ENCODE results near the gene LGALS1. TPM values are rescaled to one million over a fixed set of nuclear protein-coding genes. Genes with fewer than 3 reads are reported as not detected.

Gene LGALS1
- total and polyA plus RNA-seq, 4 donors: 347 to 1,622 (median 947) TPM

GRCh38 chr22:37679670-37680069, 4.2 kb downstream of the LGALS1 start:
- Histone ChIP-seq H3K4me3 (no peak overlapping the region), H3K9ac (ENCODE audit: insufficient read depth in 1 of 2, low read length in 2 of 2) (no peak overlapping the region), H3K27me3 (ENCODE audit: control insufficient read depth in 3 of 3, insufficient read depth in 3 of 3, low read length in 2 of 3) (no peaks in the 10 kb centered on the region), H3K27ac (ENCODE audit: low read depth in 1 of 2, low read length in 1 of 2) (peak overlapping the region in 1 of 2 donors; percentile 32), H3K4me1 (ENCODE audit: control insufficient read depth in 5 of 5, insufficient read depth in 5 of 5, low read length in 5 of 5) (peaks cover 0 to 9% (median 5%) of the 10 kb centered on the region in 5 donors), H3K36me3 (ENCODE audit: control insufficient read depth in 4 of 4, insufficient read depth in 4 of 4, low read length in 4 of 4) (peaks cover 0 to 7% (median 4%) of the 10 kb centered on the region in 4 donors), H3K9me3 (ENCODE audit: control insufficient read depth in 4 of 4, insufficient read depth in 3 of 4, low read length in 3 of 4) (no peaks in the 10 kb centered on the region)
- ATAC-seq (ENCODE audit: insufficient read depth, low FRiP score) (no peak), DNase-seq (no peak)
- 87 to 88% methylated on average over 8 of the region's 8 CpGs for WGBS, 2 donors
- TF ChIP-seq CTCF (IDR thresholded peaks at IDR 0.05; ENCODE audit: control extremely low read depth, extremely low read depth): no peak

GRCh38 chr22:37680191-37680851, 4.9 kb downstream of the LGALS1 start:
- Histone ChIP-seq H3K36me3 (ENCODE audit: control insufficient read depth in 4 of 4, insufficient read depth in 4 of 4, low read length in 4 of 4) (peaks cover 0 to 7% (median 4%) of the 10 kb centered on the region in 4 donors), H3K27ac (ENCODE audit: low read depth in 1 of 2, low read length in 1 of 2) (peak overlapping the region in 1 of 2 donors; percentile 32), H3K9me3 (ENCODE audit: control insufficient read depth in 4 of 4, insufficient read depth in 3 of 4, low read length in 3 of 4) (no peaks in the 10 kb centered on the region), H3K4me3 (no peak overlapping the region), H3K9ac (ENCODE audit: insufficient read depth in 1 of 2, low read length in 2 of 2) (no peak overlapping the region), H3K27me3 (ENCODE audit: control insufficient read depth in 3 of 3, insufficient read depth in 3 of 3, low read length in 2 of 3) (no peaks in the 10 kb centered on the region), H3K4me1 (ENCODE audit: control insufficient read depth in 5 of 5, insufficient read depth in 5 of 5, low read length in 5 of 5) (peaks cover 0 to 8% (median 3%) of the 10 kb centered on the region in 5 donors)
- DNase-seq (no peak), ATAC-seq (ENCODE audit: insufficient read depth, low FRiP score) (no peak)
- WGBS, 2 donors: 86 to 89% methylated on average over 7 of the region's 7 CpGs
- TF ChIP-seq CTCF (IDR thresholded peaks at IDR 0.05; ENCODE audit: control extremely low read depth, extremely low read depth): no peak

- no peak for ATAC-seq (ENCODE audit: insufficient read depth, low FRiP score)
- WGBS, 2 donors: 65 to 80% methylated on average over 2 of the region's 2 CpGs
- Histone ChIP-seq H3K4me1 (ENCODE audit: control insufficient read depth in 5 of 5, insufficient read depth in 5 of 5, low read length in 5 of 5) (peaks cover 0 to 8% (median 5%) of the 10 kb centered on the region in 5 donors), H3K9me3 (ENCODE audit: control insufficient read depth in 4 of 4, insufficient read depth in 3 of 4, low read length in 3 of 4) (no peaks in the 10 kb centered on the region), H3K36me3 (ENCODE audit: control insufficient read depth in 4 of 4, insufficient read depth in 4 of 4, low read length in 4 of 4) (peaks cover 0 to 7% (median 4%) of the 10 kb centered on the region in 4 donors), H3K27me3 (ENCODE audit: control insufficient read depth in 3 of 3, insufficient read depth in 3 of 3, low read length in 2 of 3) (no peaks in the 10 kb centered on the region), H3K4me3 (no peak overlapping the region), H3K27ac (ENCODE audit: low read depth in 1 of 2, low read length in 1 of 2) (no peak overlapping the region), H3K9ac (ENCODE audit: insufficient read depth in 1 of 2, low read length in 2 of 2) (no peak overlapping the region)
- DNase-seq: no peak
- no peak for TF ChIP-seq CTCF (IDR thresholded peaks at IDR 0.05; ENCODE audit: control extremely low read depth, extremely low read depth)
Observed at GRCh38 chr22:37681001-37681424, 5.6 kb downstream of the LGALS1 start.

Measured in lung (tissue), 12 donors.